GM18907 (cell line): ENCODE data around the gene YY2.
"Not testable (repeated sequence)": the region's sequence is repeated elsewhere in the genome, so short reads cannot be mapped to it uniquely, and the experiment has no call there.

ENCODE experiments used
- ATAC-seq: cut with Tn5 transposase; IDR thresholded peaks from one replicate; pipeline ENCODE4 v1.9.1; 2021; ENCODE audit warnings: mild to moderate bottlenecking, moderate library complexity; ENCODE audit not compliant: unreplicated experiment

The YY2 gene

DNA sequence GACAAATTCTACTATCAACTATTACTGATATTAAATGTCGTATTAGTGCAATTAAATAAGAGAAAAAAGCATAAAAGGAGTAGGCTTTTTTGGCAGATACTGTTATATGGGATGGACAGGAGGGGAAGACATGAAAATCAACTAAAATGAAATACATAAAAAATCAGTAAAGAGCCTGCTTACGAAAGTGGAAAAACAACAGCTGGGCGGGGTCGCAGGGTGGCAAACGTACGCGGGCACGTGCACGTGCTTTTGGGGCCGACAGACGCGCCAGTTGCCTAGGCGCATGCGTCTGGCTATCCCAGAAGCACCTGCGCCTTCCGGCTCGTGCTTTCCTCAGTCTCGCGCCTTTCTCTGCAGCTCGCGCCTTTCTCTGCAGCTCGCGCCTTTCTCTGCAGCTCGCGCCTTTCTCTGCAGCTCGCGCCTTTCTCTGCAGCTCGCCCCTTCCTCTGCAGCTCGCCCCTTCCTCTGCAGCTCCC, at the start of gene YY2:
Gene YY2, plus strand, starts transcription at position 51 of the 479 bp plus-strand sequence. CDS start 498 bp downstream, outside the sequence.
- ATAC-seq, result no peak

DNA sequence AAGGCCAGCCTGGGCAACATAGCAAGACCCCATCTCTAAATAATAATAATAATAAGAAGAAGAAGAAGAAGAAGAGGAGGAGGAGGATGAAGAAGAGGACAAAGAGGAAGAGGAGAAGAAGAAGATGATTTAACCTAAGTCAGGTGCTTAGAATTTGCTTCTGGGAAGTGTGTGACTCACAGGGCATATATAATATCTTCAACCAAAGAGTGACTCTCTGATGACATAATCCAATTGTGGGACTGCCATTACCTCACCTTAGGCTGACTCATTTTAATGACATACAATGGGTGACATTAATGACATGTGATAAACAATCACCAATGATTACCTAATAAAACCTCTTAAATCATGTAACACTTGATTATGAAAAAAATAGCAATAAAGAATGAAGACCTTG, 49.1 kb upstream of the YY2 start:
- no peak for ATAC-seq

DNA sequence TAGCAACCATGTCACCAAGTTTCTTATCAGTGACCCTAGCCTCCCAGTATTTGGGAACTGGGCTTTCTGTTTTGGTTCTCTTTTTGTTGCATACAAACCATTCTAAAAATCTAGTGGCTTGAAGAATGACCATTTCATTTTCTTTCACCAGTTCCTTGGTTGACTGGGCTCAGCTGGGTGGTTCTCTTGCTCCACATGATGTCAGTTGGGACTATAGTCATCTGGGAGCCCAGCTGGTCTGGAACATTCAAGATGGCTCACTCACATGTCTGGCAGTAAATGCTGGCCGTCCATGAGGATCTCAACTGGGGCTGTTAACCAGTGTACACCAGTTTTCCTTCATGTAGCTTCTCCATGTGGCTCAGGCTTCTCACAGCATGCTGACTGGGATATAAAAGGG, 44.0 kb upstream of the YY2 start:
- no peak for ATAC-seq

DNA sequence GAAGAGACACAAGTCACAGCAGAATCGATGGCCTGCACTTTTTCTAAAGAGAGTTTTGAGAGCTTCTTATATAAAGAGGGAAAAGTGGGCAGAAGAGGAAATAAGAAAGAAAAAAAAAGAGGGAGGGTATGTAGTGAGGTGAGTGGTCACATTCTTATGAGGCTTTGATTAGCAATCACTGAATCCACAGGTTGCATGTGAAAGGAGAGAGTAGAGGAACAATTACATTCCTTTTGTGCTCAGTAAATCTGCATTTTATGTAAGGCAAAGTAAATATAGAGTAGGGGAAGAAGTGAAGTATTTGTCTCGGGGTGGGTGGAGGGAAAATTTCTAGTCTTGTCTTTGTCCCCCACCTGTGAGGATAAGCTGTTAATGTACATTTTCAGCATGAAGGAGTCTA, 43.2 kb upstream of the YY2 start:
- ATAC-seq, result no peak

DNA sequence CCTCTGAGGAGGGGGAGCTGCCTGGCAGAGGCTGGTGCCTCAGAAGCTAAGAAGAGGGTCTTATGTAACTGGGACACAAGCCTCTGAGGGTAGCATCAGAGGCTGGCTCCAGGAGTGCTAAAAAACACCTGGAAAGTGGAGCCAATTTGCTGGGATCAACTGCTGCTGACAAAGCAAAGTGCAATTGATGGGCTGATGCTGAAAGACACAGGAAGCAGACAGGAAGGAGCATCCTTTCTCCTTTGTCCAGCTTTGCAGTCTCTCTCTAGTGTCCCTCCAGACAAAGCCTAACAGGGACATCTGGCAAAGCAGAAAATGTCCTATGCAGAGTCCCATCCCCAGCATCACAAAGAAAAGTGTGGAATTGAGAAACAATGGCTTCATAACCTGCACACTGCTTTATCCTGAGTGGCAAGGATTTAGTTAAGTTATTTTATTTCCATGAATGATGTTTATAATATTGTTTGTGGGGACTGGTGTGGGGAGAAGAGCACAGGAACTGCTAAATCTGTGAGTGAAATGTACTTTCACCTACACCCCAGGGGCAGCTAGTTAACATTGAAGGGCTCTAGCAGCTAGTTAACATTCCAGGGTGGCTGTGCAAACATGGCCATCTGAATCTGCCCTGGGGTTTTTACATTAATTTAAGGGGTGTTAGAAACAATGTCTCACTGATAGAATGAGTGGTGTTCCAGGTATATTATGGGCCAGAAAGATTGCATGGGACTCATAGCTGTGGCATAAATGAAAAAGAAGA, 42.0 kb upstream of the YY2 start:
- ATAC-seq, result no peak

DNA sequence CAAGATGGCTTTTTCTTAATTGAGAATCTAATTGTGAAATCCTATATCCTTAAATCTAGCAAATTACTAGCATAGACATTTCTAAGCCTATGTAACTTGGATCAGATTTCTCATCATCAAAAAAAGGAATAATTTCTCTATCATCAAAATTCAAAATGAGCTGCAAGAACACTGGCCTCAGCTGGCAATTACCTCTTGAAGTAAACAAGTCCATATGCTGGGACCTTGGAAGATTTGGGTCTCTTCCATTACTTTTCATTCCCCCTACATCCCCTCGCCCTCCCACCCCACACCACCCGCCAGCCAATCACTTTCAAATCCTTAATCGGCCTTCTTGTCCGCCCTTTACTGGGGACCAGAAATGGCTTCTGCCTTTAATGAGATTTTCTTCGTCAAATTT, 39.7 kb upstream of the YY2 start:
- ATAC-seq, result no peak

DNA sequence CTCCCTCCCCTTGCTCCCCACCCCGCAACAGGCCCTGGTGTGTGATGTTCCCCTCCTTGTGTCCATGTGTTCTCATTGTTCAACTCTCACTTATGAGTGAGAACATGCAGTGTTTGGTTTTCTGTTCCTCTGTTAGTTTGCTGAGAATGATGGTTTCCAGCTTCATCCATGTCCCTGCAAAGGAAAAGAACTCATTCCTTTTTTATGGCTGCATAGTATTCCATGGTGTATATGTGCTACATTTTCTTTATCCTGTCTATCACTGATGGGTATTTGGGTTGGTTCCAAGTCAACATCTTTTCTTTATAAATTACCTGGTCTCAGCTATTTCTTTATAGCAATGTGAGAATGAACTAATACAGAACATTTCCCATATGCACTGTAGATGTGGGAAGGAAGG, 35.6 kb upstream of the YY2 start:
- ATAC-seq, result not testable (repeated sequence)

DNA sequence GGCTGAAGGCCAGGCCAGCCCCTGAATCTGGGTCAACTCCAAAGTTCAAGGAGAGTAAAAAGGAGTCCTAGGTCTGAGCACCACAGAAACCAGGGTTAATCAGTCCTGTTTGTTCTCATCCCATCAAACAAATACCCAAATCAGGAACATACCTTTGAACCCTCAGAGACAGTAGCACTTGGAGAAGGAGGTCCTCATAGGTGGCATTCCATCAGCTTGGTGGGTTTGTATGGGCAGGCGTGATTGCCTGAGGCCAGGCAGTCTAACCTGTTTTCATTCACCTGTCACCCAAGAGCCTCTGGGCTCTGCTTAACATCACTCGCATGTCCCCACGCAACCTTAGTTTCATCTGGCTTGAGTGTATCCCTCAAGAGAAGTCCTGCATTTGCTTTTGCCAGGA, 33.9 kb upstream of the YY2 start:
- no peak for ATAC-seq

DNA sequence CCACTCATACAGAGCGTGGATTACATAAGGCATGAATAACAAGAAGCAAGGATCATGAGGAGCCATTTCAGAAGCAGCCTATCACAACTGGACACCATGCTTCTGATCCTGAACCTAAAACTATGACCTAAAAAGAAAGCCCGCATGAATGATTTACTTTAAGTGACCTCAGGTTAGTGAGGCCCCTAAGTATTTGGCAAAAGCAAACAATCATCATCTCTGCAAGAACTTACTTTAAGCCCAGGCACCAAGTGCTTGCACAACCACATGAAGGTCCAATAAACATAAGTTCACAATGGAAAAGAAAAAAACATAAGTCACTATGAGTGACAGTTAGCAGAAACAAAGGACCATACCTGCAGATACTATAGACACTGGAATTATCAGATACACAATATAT, 24.3 kb upstream of the YY2 start:
- no peak for ATAC-seq

DNA sequence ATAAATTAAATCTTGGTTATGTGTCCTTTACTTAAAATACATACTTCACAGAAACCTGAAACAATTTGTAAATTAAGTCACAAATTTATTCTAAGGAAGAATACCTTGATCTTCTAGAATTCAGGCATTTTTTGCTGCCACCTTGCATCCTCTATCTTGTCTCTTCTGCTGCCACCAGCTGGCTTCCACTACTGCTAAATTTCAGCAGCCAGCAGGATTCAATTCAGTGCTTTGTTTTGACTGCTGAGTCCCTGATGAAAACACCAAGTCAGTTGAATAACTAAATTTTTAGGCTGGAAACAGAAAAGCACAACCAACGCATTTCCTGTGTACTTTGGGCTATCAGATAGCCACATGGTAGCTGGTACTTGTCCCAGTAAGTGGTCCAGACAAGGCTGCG, 18.7 kb upstream of the YY2 start:
- no peak for ATAC-seq

DNA sequence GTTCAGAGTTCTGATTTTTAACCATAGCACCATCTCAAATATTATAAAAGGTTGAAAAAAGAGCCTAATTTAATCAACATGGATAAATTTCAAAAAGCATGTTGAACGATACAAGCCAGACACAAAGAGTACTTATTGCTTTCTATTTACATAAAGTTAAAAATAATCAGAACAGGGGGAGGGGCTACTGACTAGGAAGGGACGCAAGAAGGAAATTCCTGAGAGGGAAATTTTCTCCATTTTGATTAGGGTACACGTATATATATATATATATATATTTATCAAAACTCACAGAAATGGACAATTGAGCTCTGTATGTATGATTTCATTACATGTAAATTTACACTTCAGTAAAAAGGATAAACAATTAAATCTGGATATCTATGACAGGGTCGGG, 16.9 kb upstream of the YY2 start:
- ATAC-seq, result no peak

DNA sequence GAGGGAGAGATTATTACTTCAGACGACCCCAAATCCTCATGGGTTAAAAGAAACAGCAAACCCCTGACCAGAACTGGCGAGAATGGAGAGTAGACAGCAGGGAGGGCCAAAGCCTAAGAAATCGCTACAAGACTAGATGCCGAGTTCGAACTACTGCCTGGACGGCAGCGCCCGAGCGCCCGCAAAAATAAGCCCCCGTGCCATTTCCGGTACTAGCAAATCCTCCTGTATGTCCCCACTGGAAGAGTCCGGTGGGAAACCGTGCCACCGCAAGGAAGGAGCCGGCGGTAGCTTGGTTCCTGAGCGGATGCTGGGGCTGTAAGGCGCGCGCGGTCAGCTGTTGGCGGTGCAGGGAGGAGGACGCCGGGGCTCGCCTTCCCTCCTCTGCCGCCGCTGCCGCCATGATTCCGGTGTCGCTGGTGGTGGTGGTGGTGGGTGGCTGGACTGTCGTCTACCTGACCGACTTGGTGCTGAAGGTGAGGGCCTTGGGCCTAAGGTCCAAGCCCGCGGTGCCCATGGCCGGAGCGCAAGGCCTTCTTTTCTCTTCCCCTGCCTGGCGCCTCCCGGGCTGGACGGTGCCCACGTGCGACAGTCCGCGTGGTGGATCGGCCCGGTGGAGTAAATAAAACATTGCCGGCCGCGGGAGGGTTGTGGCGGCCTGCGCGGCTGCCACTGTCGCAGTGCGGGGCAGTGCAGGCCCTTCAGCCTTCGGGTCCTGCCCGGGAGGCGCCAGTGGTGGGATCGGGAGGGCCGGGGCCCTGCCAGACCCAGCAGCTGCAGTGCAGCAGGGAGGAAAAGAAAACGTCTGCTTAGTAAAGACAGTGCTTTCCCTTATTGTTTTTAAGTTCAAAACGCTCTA, 16.2 kb upstream of the YY2 start, which contains the start of gene MBTPS2:
Gene MBTPS2, plus strand, starts transcription at position 284 of the 859 bp plus-strand sequence. Its CDS starts 118 bp downstream, at position 402.
- peak; percentile 88 for ATAC-seq

DNA sequence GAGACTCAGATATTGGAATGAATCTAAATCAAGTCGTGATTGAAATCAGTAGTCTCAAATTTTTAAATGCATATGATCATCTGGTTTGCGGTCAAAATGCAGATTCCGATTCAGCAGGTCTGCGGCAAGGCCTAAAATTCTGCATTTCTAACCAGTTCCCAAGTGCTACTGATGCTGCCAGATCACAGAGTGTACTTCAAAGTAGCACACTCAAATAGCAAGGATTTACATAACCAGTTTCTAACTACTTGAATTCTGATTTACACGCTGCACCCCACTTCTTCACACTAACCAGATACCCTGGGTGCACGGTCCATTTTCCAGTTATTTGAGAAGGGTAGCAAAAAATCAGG, 15.6 kb upstream of the YY2 start:
- peak; percentile 6 for ATAC-seq

DNA sequence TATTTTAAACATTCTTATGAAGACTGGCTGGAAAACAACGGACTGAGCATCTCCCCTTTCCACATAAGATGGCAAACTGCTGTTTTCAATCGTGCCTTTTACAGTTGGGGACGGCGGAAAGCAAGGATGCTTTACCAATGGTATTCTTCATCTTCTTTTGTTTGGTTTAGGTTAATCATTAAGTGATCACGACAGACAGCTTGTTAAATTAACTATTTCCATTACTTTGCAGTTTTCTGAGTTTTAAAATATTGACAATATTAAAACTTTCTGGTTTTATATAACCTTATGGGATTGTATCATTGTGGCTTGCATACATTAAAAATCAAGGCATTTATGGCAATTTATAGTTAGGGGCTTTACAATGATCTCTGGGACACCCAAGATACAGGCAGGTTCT, 12.6 kb upstream of the YY2 start:
- ATAC-seq, result no peak

DNA sequence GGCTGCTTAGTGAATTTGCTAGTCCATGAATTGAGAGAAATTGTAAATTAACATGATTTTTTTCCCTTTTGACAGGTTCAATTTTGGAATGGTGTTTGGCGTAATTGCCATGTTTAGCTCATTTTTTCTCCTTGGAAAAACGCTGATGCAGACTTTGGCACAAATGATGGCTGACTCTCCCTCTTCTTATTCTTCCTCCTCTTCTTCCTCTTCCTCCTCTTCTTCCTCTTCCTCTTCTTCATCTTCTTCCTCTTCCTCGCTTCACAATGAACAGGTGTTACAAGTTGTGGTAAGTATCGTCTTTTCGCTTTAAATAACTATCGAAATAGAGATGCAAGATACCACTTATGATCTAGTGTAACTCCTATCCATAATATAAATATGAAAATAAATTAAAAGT, 10.7 kb upstream of the YY2 start:
- ATAC-seq, result no peak

DNA sequence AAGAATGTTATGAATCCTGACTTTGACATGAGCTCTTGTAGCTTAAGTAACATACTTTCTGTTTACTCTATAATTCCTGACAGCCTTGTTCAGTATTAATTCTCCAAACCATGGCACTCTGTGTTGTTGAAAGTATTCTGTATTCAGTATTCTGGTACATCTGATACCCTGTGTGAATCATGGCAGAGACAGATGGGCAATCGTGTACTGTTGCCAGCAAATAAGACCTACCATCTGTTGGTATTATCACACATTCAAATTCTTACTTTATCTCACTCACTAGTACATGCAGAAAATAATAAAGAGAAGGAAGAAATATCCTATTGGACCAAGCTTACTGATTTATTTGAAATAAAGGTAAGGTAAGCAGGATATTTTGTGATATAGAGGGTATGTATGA, 8.4 kb upstream of the YY2 start:
- ATAC-seq, result no peak

DNA sequence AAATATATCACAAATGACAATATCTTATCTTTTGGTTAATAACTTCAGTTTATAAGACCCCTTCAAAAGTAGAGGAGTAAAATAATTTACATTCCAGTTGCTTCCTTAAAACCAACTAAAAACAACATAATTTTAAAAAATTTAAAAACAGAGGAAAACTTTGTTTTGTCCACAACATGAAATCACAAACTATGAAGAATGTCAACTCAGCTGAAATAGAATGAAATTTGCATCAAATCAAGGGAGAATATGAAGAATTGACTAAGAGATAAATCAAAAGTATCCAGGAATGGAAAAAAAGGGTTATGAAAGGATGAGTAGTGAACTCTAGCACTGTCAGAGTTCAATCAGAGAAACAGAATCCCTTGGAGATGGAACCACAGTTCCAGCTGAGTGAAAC, 2.2 kb upstream of the YY2 start:
- ATAC-seq, result no peak

DNA sequence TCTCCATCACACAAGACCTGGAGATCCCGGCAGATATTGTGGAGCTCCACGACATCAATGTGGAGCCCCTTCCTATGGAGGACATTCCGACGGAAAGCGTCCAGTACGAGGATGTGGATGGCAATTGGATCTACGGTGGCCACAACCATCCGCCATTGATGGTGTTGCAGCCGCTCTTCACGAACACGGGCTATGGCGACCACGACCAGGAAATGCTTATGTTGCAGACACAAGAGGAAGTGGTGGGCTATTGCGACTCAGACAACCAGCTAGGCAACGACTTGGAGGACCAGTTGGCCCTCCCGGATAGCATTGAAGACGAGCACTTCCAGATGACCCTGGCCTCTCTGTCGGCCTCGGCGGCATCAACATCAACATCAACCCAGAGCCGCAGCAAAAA, 717 bp downstream of the YY2 start:
- ATAC-seq, result no peak

DNA sequence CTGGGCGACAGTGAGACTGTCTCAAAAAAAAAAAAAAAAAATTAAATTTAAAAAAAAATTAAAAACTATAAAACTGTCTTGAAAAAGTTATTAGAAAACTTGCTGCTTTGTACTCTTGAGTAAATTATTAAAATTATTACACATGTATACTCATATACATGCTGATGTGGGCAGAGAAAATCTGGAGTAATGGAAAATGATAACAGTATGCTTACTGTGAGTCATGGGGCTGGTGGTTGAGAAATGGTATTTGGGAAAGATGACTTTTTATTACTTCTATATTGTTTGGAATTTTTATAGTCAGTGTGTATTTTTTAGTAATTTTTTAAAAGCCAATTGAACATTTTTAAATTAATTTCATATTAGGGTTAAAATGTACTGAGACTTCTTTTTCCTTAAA, 7.5 kb downstream of the YY2 start:
- ATAC-seq, result no peak

DNA sequence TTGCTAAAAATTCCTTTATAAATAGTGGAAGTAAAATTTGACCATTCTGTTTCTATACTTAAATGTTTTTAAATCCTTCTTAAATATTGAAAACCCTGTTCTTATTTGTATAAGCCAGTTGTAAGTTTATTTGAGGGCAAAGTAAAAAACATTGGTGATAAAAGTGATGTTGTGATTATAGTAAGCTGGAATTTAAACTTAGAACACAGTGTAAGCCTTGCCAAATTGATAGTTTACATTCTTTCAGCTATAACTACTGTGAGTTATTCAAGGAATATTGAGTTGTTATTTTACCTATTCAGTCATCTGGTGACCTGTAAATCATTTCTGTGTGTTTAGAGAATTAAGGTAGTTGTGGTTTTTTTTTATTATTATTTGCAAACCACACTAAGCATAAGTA, 9.6 kb downstream of the YY2 start:
- ATAC-seq, result no peak

DNA sequence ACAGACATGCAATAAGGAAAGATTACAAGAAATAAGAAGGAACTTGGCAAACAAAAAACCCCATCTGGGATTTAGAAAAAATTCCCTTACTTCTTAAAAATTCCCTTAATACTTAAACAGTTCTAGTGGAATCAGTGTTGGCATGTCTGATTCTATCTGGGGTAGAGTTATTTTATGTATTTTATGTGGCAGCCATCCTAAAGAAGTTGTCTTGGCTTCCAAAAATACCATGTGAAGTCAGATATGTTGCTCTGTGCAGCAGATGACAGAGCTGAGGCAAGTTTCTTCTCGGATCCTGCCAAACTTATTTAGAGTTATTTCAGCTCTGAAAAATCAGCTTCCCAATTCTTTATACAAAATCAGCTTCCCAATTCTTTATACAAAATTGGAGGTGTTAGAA, 14.7 kb downstream of the YY2 start:
- no peak for ATAC-seq
